Progenitor cell of endocrine pancreas (in vitro differentiated cells): ENCODE measurements around the gene OSBPL5. TPM values are rescaled to one million over a fixed set of nuclear protein-coding genes. Genes with fewer than 3 reads are reported as not detected.
"Not testable (repeated sequence)": the region's sequence is repeated elsewhere in the genome, so short reads cannot be mapped to it uniquely, and the experiment has no call there.

Source experiments
- DNase-seq: peaks from one replicate; pipeline ENCODE4 v3.0.0; 2021; ENCODE audit warnings: low spot score; ENCODE audit not compliant: unreplicated experiment
- H3K27ac Mint-ChIP-seq: 2 replicates; pipeline ENCODE4 v1.8.0; 2021; ENCODE audit warnings: mild to moderate bottlenecking, moderate library complexity, mixed read lengths
- H3K27me3 Mint-ChIP-seq: 2 replicates; pipeline ENCODE4 v1.8.0; 2021; ENCODE audit warnings: mixed read lengths
- H3K36me3 Mint-ChIP-seq: 2 replicates; pipeline ENCODE4 v1.8.0; 2022; ENCODE audit warnings: mixed read lengths; ENCODE audit not compliant: insufficient read depth
- H3K4me1 Mint-ChIP-seq: 2 replicates; pipeline ENCODE4 v1.8.0; 2021; ENCODE audit warnings: low read depth, mixed read lengths
- H3K4me3 Mint-ChIP-seq: 2 replicates; pipeline ENCODE4 v1.8.0; 2021; ENCODE audit warnings: low read depth, mild to moderate bottlenecking, moderate library complexity, mixed read lengths
- H3K9me3 Mint-ChIP-seq: 2 replicates; pipeline ENCODE4 v1.8.0; 2021; ENCODE audit warnings: low read depth, mixed read lengths
- CTCF ChIP-seq: fragments of 200-600 bp; sonication (generic); IDR thresholded peaks from one replicate; pipeline ENCODE4 v1.5.0; 2021; ENCODE audit warnings: antibody characterized with exemption, mild to moderate bottlenecking; ENCODE audit not compliant: unreplicated experiment
- total RNA-seq: library from RNA; stranded (reverse); gene quantifications from 2 replicates; pipeline ENCODE4 v1.2.1, GENCODE V29; 2021

The OSBPL5 gene
- total RNA-seq, 1 donor from 2014 or later: 11.9 TPM

GRCh38 chr11:3170044-3170755 is 5.1 kb upstream of the OSBPL5 start:
- peaks cover 1% of the 10 kb centered on the region for H3K4me1 Mint-ChIP-seq
- no peaks in the 10 kb centered on the region for H3K36me3 Mint-ChIP-seq
- H3K9me3 Mint-ChIP-seq: no peaks in the 10 kb centered on the region
- TF ChIP-seq CTCF: no peak
- no peak for DNase-seq
- H3K27me3 Mint-ChIP-seq: peaks cover 64% of the 10 kb centered on the region
- no peak overlapping the region for H3K27ac Mint-ChIP-seq
- H3K4me3 Mint-ChIP-seq: no peak overlapping the region

- no peak for TF ChIP-seq CTCF
- DNase-seq: no peak
- Mint-ChIP-seq H3K9me3 (no peaks in the 10 kb centered on the region), H3K27me3 (peaks cover 65% of the 10 kb centered on the region), H3K36me3 (no peaks in the 10 kb centered on the region), H3K4me3 (no peak overlapping the region), H3K27ac (no peak overlapping the region), H3K4me1 (peaks cover 1% of the 10 kb centered on the region)
Observed at GRCh38 chr11:3169255-3170043, 4.3 kb upstream of the OSBPL5 start.

GRCh38 chr11:3168742-3169254 is 3.7 kb upstream of the OSBPL5 start:
- peaks cover 69% of the 10 kb centered on the region for H3K27me3 Mint-ChIP-seq
- H3K4me1 Mint-ChIP-seq, H3K36me3 Mint-ChIP-seq, H3K27ac Mint-ChIP-seq, DNase-seq, H3K9me3 Mint-ChIP-seq, H3K4me3 Mint-ChIP-seq: not testable (repeated sequence)

- Mint-ChIP-seq H3K36me3 (no peaks in the 10 kb centered on the region), H3K4me1 (peaks cover 5% of the 10 kb centered on the region), H3K4me3 (no peak overlapping the region), H3K27ac (no peak overlapping the region), H3K9me3 (no peaks in the 10 kb centered on the region), H3K27me3 (peaks cover 81% of the 10 kb centered on the region)
- DNase-seq: no peak
- TF ChIP-seq CTCF: no peak
Observed at GRCh38 chr11:3167143-3168119, 2.3 kb upstream of the OSBPL5 start.

- TF ChIP-seq CTCF: no peak
- no peaks in the 10 kb centered on the region for H3K9me3 Mint-ChIP-seq
- peak overlapping the region; percentile 72 for H3K4me3 Mint-ChIP-seq
- H3K36me3 Mint-ChIP-seq: no peaks in the 10 kb centered on the region
- no peak overlapping the region for H3K27ac Mint-ChIP-seq
- no peak for DNase-seq
- H3K4me1 Mint-ChIP-seq: peaks cover 5% of the 10 kb centered on the region
- H3K27me3 Mint-ChIP-seq: peaks cover 81% of the 10 kb centered on the region
Observed at GRCh38 chr11:3166268-3167142, 1.4 kb upstream of the OSBPL5 start.
